HEK293 (cell line): ENCODE results near the gene C9orf152.

Source experiments
- BCL11A ChIP-seq: fragments of 450-650 bp; formaldehyde crosslinking; IDR thresholded peaks from 2 replicates; pipeline ENCODE4 v1.5.1; 2016; ENCODE audit warnings: low read depth, missing biosample characterization, missing genetic modification characterization
- ZNF302 ChIP-seq: fragments of 450-650 bp; formaldehyde crosslinking; IDR thresholded peaks from 2 replicates; pipeline ENCODE4 v1.5.1; 2016; ENCODE audit warnings: missing biosample characterization, missing genetic modification characterization, low read depth
- TF ChIP-seq, protein P1 (sequence below): fragments of 450-650 bp; formaldehyde crosslinking; IDR thresholded peaks from 2 replicates; pipeline ENCODE4 v1.5.1; 2016; ENCODE audit warnings: missing biosample characterization, missing genetic modification characterization, low read depth
- TF ChIP-seq, protein P2 (sequence below): fragments of 450-650 bp; formaldehyde crosslinking; IDR thresholded peaks from 2 replicates; pipeline ENCODE4 v1.5.1; 2016; ENCODE audit warnings: missing biosample characterization, missing genetic modification characterization
- TF ChIP-seq, protein P3 (sequence below): fragments of 450-650 bp; formaldehyde crosslinking; IDR thresholded peaks from 2 replicates; pipeline ENCODE4 v1.5.1; 2016; ENCODE audit warnings: missing biosample characterization, missing genetic modification characterization

DNA sequence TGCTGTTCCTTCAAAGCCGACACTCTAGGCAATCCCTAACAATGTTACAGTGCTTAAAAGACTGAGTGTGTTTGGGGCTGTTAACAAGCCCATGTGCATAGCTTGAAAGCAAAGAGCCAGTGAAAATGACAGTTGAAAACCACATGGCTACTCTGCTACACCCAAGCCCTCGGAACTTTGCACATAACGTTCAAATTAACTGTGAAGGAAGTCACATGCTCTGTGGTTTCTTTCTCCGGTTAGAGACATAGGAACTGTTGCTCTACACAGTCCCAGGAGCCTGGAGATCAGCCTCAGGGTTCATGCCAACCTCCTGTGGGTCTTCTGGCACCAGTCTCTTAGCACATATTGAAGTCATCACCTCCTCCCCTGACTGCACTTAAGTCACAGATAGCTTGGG lies 51.1 kb downstream of the C9orf152 start:
- TF ChIP-seq, protein P1, sequence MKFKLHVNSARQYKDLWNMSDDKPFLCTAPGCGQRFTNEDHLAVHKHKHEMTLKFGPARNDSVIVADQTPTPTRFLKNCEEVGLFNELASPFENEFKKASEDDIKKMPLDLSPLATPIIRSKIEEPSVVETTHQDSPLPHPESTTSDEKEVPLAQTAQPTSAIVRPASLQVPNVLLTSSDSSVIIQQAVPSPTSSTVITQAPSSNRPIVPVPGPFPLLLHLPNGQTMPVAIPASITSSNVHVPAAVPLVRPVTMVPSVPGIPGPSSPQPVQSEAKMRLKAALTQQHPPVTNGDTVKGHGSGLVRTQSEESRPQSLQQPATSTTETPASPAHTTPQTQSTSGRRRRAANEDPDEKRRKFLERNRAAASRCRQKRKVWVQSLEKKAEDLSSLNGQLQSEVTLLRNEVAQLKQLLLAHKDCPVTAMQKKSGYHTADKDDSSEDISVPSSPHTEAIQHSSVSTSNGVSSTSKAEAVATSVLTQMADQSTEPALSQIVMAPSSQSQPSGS (tag by site-specific recombination), result no peak
- TF ChIP-seq, protein P2, sequence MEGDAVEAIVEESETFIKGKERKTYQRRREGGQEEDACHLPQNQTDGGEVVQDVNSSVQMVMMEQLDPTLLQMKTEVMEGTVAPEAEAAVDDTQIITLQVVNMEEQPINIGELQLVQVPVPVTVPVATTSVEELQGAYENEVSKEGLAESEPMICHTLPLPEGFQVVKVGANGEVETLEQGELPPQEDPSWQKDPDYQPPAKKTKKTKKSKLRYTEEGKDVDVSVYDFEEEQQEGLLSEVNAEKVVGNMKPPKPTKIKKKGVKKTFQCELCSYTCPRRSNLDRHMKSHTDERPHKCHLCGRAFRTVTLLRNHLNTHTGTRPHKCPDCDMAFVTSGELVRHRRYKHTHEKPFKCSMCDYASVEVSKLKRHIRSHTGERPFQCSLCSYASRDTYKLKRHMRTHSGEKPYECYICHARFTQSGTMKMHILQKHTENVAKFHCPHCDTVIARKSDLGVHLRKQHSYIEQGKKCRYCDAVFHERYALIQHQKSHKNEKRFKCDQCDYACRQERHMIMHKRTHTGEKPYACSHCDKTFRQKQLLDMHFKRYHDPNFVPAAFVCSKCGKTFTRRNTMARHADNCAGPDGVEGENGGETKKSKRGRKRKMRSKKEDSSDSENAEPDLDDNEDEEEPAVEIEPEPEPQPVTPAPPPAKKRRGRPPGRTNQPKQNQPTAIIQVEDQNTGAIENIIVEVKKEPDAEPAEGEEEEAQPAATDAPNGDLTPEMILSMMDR (tag by site-specific recombination), result no peak
- TF ChIP-seq ZNF302 (no peak), BCL11A (tag by site-specific recombination) (no peak)
- TF ChIP-seq, protein P3, sequence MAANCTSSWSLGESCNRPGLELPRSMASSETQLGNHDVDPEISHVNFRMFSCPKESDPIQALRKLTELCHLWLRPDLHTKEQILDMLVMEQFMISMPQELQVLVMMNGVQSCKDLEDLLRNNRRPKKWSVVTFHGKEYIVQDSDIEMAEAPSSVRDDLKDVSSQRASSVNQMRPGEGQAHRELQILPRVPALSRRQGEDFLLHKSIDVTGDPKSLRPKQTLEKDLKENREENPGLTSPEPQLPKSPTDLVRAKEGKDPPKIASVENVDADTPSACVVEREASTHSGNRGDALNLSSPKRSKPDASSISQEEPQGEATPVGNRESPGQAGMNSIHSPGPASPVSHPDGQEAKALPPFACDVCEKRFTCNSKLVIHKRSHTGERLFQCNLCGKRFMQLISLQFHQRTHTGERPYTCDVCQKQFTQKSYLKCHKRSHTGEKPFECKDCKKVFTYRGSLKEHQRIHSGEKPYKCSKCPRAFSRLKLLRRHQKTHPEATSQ (tag by site-specific recombination), result no peak
